ENCODE data around the gene CDK1. TPM values are rescaled to one million over a fixed set of nuclear protein-coding genes. Genes with fewer than 3 reads are reported as not detected.

The CDK1 gene
- polyA plus RNA-seq (2011; rRNA removed) (16.8 and 30.6 TPM in 2 replicates), polyA minus RNA-seq (2011; rRNA and poly(A)+ RNA removed) (4.5 and 5.7 TPM in 2 replicates)

DNA sequence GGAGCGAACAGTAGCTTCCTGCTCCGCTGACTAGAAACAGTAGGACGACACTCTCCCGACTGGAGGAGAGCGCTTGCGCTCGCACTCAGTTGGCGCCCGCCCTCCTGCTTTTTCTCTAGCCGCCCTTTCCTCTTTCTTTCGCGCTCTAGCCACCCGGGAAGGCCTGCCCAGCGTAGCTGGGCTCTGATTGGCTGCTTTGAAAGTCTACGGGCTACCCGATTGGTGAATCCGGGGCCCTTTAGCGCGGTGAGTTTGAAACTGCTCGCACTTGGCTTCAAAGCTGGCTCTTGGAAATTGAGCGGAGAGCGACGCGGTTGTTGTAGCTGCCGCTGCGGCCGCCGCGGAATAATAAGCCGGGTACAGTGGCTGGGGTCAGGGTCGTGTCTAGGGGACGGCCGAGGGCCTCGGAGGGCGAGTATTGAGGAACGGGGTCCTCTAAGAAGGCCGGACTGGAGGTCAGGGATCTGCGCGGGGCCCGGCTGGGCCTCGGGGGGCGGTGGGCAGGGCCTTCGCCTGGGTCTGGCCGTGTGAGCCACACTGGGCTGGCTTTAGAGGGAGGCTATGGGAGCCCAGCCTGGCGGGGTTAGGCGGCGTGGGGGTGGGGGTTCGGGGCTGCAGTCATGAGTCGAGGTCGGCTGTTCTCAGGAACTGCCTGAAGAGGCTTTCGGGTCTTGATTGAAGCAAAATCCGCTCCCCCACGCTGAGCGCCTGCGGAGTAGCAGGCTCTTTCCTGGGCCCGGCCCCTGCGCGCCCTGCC, at the start of gene CDK1:
Gene CDK1 (plus strand): TSS at position 265 of the 757 bp plus-strand sequence. CDS start 1,688 bp downstream, outside the sequence.
- CTCF ChIA-PET = no interaction called here
- POLR2A ChIA-PET = interaction anchor here (0.5 kb wide), 1 partner anchor 845 kb away, joined by 26 read pairs; no protein-coding TSS in a partner anchor
- peak; percentile 92 for DNase-seq (ENCODE audit: low read depth)

GRCh38 chr10:60729106-60729505, 49.2 kb upstream of the CDK1 start:
- no peak for DNase-seq (ENCODE audit: low read depth)
- peaks cover 25% of the 10 kb centered on the region for H3K27me3 ChIP-seq (ENCODE audit: control insufficient read depth, insufficient read depth, low read length)
- POLR2A ChIA-PET = no interaction called here

More for the DNA sequence above, at the start of gene CDK1:
- TF ChIP-seq CTCF (IDR thresholded peaks at IDR 0.05; ENCODE audit: insufficient read depth, low read depth, low read length) = no peak
- Histone ChIP-seq H3K27me3 (ENCODE audit: control insufficient read depth, insufficient read depth, low read length) (no peaks in the 10 kb centered on the region), H3K36me3 (ENCODE audit: control insufficient read depth, insufficient read depth, low read length) (no peaks in the 10 kb centered on the region), H3K4me3 (ENCODE audit: low read depth, low read length) (peak within 1 kb of the TSS; percentile 69)

GRCh38 chr10:60731134-60731885, 47.0 kb upstream of the CDK1 start:
- POLR2A ChIA-PET = no interaction called here
- DNase-seq (ENCODE audit: low read depth) = no peak
- CTCF ChIA-PET = no interaction called here
- H3K27me3 ChIP-seq (ENCODE audit: control insufficient read depth, insufficient read depth, low read length) = peaks cover 36% of the 10 kb centered on the region
- no peak overlapping the region for H3K4me3 ChIP-seq (ENCODE audit: low read depth, low read length)
- no peak for TF ChIP-seq CTCF (IDR thresholded peaks at IDR 0.05; ENCODE audit: insufficient read depth, low read depth, low read length)
- no peaks in the 10 kb centered on the region for H3K36me3 ChIP-seq (ENCODE audit: control insufficient read depth, insufficient read depth, low read length)

More at GRCh38 chr10:60729106-60729505, 49.2 kb upstream of the CDK1 start:
- H3K4me3 ChIP-seq (ENCODE audit: low read depth, low read length) = no peak overlapping the region
- CTCF ChIA-PET = interaction anchor here (0.8 kb wide), 1 partner anchor 9 kb away, joined by 3 read pairs; no protein-coding TSS in a partner anchor
- H3K36me3 ChIP-seq (ENCODE audit: control insufficient read depth, insufficient read depth, low read length) = no peaks in the 10 kb centered on the region
- TF ChIP-seq CTCF (IDR thresholded peaks at IDR 0.05; ENCODE audit: insufficient read depth, low read depth, low read length) = no peak

DNA sequence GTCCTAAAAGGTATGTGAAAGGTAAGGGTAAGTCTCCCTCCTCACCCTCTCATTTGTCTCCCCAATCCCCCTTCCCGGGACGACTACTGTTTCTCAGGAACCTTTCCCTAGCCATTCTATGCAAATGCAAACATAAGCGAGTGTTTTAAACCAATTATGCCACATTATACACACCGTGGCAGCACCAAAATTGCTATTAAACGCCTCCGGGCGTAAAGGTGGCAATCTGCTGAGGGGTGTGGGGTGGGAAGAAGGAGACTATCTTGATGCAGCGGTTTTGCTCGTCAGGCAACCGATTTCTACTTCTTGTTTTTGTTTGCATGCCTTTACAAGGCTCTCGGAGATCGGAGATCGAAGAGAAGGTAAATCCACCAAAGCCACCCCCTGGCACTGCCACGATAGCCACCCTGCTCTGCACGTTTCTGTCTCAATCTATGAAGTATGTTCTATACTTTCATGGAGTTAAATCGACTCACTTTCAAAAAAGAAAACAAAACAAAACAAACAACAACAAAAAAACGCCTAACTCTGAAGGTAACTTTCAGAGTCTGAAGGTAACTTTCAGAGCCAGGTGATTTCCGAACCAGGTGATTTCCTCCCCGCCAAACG, 46.0 kb upstream of the CDK1 start:
- no peak for TF ChIP-seq CTCF (IDR thresholded peaks at IDR 0.05; ENCODE audit: insufficient read depth, low read depth, low read length)
- CTCF ChIA-PET = no interaction called here
- no peak for DNase-seq (ENCODE audit: low read depth)
- peaks cover 36% of the 10 kb centered on the region for H3K27me3 ChIP-seq (ENCODE audit: control insufficient read depth, insufficient read depth, low read length)
- no peaks in the 10 kb centered on the region for H3K36me3 ChIP-seq (ENCODE audit: control insufficient read depth, insufficient read depth, low read length)
- POLR2A ChIA-PET = no interaction called here
- no peak overlapping the region for H3K4me3 ChIP-seq (ENCODE audit: low read depth, low read length)
